Neural progenitor cell (in vitro differentiated cells): ENCODE results near the gene GLIPR1L1. TPM values are rescaled to one million over a fixed set of nuclear protein-coding genes. Genes with fewer than 3 reads are reported as not detected.

Source experiments
- DNase-seq: peaks from one replicate; pipeline ENCODE4 v3.0.0-alpha.2; 2016; ENCODE audit warnings: low spot score
- H2AFZ ChIP-seq: fragments of 200-600 bp; sonication (generic); replicated peaks from 2 replicates; pipeline ENCODE4 v1.6.1; 2016; ENCODE audit warnings: antibody characterized with exemption
- H3F3A ChIP-seq: fragments of 200-600 bp; sonication (generic); 2 replicates; pipeline ENCODE4 v1.6.1; 2016; ENCODE audit warnings: antibody characterized with exemption, low read depth
- H3K27ac ChIP-seq: fragments of 200-600 bp; sonication (generic); 2 replicates; pipeline ENCODE4 v1.5.1; 2016; ENCODE audit warnings: mild to moderate bottlenecking
- H3K27me3 ChIP-seq: fragments of 200-600 bp; sonication (generic); 2 replicates; pipeline ENCODE4 v1.6.1; 2016; ENCODE audit warnings: mild to moderate bottlenecking, moderate library complexity
- H3K36me3 ChIP-seq: fragments of 200-600 bp; sonication (generic); 2 replicates; pipeline ENCODE4 v1.5.1; 2016
- H3K4me1 ChIP-seq: fragments of 200-600 bp; sonication (generic); 2 replicates; pipeline ENCODE4 v1.6.1; 2016; ENCODE audit warnings: mixed run types
- H3K4me2 ChIP-seq: fragments of 200-600 bp; sonication (generic); 2 replicates; pipeline ENCODE4 v1.6.1; 2016
- H3K4me3 ChIP-seq: fragments of 200-600 bp; sonication (generic); 2 replicates; pipeline ENCODE4 v1.5.1; 2016
- H3K79me2 ChIP-seq: fragments of 200-600 bp; sonication (generic); 2 replicates; pipeline ENCODE4 v1.6.1; 2016; ENCODE audit warnings: low read depth
- H3K9ac ChIP-seq: fragments of 200-600 bp; sonication (generic); 2 replicates; pipeline ENCODE4 v1.6.1; 2016
- H3K9me3 ChIP-seq: fragments of 200-600 bp; sonication (generic); 2 replicates; pipeline ENCODE4 v1.5.1; 2016; ENCODE audit warnings: low read depth
- H4K20me1 ChIP-seq: fragments of 200-600 bp; sonication (generic); 2 replicates; pipeline ENCODE4 v1.6.1; 2016; ENCODE audit warnings: low read depth
- H3K27ac Mint-ChIP-seq: 3 replicates; pipeline ENCODE4 v1.8.0; 2021; ENCODE audit warnings: mixed read lengths
- H3K27me3 Mint-ChIP-seq: 2 replicates; pipeline ENCODE4 v1.8.0; 2022; ENCODE audit warnings: low read depth, mild to moderate bottlenecking, inconsistent platforms, moderate library complexity, mixed read lengths; ENCODE audit not compliant: insufficient read depth
- H3K36me3 Mint-ChIP-seq: 3 replicates; pipeline ENCODE4 v1.8.0; 2021; ENCODE audit warnings: mixed read lengths
- H3K4me1 Mint-ChIP-seq: 3 replicates; pipeline ENCODE4 v1.8.0; 2021; ENCODE audit warnings: mixed read lengths
- H3K4me3 Mint-ChIP-seq: 3 replicates; pipeline ENCODE4 v1.8.0; 2021; ENCODE audit warnings: mild to moderate bottlenecking, moderate library complexity, mixed read lengths
- H3K9me3 Mint-ChIP-seq: 3 replicates; pipeline ENCODE4 v1.8.0; 2020; ENCODE audit warnings: mixed read lengths
- EZH2 ChIP-seq: fragments of 200-600 bp; sonication (generic); IDR thresholded peaks from 2 replicates; pipeline ENCODE4 v1.6.1; 2017; ENCODE audit warnings: antibody characterized with exemption, mild to moderate bottlenecking, moderate library complexity
- EZH2phosphoT487 ChIP-seq: fragments of 200-600 bp; sonication (generic); IDR thresholded peaks from 2 replicates; pipeline ENCODE4 v1.6.1; 2017; ENCODE audit warnings: antibody characterized with exemption
- total RNA-seq: library from RNA; depleted of rRNA; stranded (reverse); fragments of >200 nt; gene quantifications from 2 replicates; pipeline ENCODE4 v1.2.3, GENCODE V29; 2015; ENCODE audit warnings: low replicate concordance
- TF ChIP-seq, protein P1 (sequence below): fragments of 200-600 bp; sonication (generic); IDR thresholded peaks from 2 replicates; pipeline ENCODE4 v1.5.1; 2017; ENCODE audit warnings: antibody characterized with exemption, mild to moderate bottlenecking

The GLIPR1L1 gene
- total RNA-seq, 1 donor from 2014 or later = not detected

- no peak overlapping the region for H3K27ac ChIP-seq
- Mint-ChIP-seq H3K36me3 (no peaks in the 10 kb centered on the region), H3K9me3 (peaks cover 11% of the 10 kb centered on the region), H3K4me3 (no peak overlapping the region), H3K27me3 (no peaks in the 10 kb centered on the region), H3K4me1 (no peaks in the 10 kb centered on the region), H3K27ac (no peak overlapping the region)
- no peaks in the 10 kb centered on the region for H3K9me3 ChIP-seq
- no peak overlapping the region for H3K4me3 ChIP-seq
- no peak overlapping the region for H3K9ac ChIP-seq
- H2AFZ ChIP-seq = no peak overlapping the region
- no peaks in the 10 kb centered on the region for H4K20me1 ChIP-seq
- no peak for DNase-seq
- H3K4me2 ChIP-seq = no peak overlapping the region
- H3K36me3 ChIP-seq = no peaks in the 10 kb centered on the region
- TF ChIP-seq, protein P1, sequence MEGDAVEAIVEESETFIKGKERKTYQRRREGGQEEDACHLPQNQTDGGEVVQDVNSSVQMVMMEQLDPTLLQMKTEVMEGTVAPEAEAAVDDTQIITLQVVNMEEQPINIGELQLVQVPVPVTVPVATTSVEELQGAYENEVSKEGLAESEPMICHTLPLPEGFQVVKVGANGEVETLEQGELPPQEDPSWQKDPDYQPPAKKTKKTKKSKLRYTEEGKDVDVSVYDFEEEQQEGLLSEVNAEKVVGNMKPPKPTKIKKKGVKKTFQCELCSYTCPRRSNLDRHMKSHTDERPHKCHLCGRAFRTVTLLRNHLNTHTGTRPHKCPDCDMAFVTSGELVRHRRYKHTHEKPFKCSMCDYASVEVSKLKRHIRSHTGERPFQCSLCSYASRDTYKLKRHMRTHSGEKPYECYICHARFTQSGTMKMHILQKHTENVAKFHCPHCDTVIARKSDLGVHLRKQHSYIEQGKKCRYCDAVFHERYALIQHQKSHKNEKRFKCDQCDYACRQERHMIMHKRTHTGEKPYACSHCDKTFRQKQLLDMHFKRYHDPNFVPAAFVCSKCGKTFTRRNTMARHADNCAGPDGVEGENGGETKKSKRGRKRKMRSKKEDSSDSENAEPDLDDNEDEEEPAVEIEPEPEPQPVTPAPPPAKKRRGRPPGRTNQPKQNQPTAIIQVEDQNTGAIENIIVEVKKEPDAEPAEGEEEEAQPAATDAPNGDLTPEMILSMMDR = no peak
- TF ChIP-seq EZH2 (no peak), EZH2phosphoT487 (no peak)
- H3K27me3 ChIP-seq = no peaks in the 10 kb centered on the region
- no peaks in the 10 kb centered on the region for H3F3A ChIP-seq
- no peaks in the 10 kb centered on the region for H3K4me1 ChIP-seq
- no peaks in the 10 kb centered on the region for H3K79me2 ChIP-seq
Measured at GRCh38 chr12:75349946-75350345, 15.5 kb downstream of the GLIPR1L1 start.

DNA sequence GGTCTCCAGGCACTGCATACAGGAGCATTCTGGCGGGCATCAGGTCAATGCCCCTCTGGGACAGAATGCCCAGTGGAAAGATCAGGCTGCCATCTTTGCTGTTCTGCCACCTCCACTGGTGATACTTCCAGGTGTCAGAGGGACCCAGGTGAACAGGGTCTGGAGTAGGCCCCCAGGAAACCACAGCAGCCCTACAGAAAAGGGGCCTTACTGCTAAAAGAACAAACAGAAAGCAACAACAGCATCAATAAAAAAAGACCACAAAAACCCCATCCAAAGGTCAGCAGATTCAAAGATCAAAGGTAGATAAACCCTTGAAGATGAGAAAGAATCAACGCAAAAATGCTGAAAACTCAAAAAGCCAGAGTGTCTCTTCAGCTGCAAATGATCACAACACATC lies 15.9 kb downstream of the GLIPR1L1 start:
- H3K4me2 ChIP-seq = no peak overlapping the region
- Mint-ChIP-seq H3K4me1 (no peaks in the 10 kb centered on the region), H3K36me3 (no peaks in the 10 kb centered on the region), H3K9me3 (peaks cover 14% of the 10 kb centered on the region), H3K27me3 (no peaks in the 10 kb centered on the region), H3K27ac (no peak overlapping the region), H3K4me3 (no peak overlapping the region)
- H3K4me1 ChIP-seq = no peaks in the 10 kb centered on the region
- TF ChIP-seq EZH2 = no peak
- TF ChIP-seq EZH2phosphoT487 = no peak
- no peaks in the 10 kb centered on the region for H4K20me1 ChIP-seq
- no peak for DNase-seq
- no peaks in the 10 kb centered on the region for H3F3A ChIP-seq
- no peak overlapping the region for H3K27ac ChIP-seq
- no peaks in the 10 kb centered on the region for H3K79me2 ChIP-seq
- H3K27me3 ChIP-seq = no peaks in the 10 kb centered on the region
- H3K9ac ChIP-seq = no peak overlapping the region
- H3K9me3 ChIP-seq = peaks cover 3% of the 10 kb centered on the region
- H2AFZ ChIP-seq = no peak overlapping the region
- no peak overlapping the region for H3K4me3 ChIP-seq
- H3K36me3 ChIP-seq = no peaks in the 10 kb centered on the region

DNA sequence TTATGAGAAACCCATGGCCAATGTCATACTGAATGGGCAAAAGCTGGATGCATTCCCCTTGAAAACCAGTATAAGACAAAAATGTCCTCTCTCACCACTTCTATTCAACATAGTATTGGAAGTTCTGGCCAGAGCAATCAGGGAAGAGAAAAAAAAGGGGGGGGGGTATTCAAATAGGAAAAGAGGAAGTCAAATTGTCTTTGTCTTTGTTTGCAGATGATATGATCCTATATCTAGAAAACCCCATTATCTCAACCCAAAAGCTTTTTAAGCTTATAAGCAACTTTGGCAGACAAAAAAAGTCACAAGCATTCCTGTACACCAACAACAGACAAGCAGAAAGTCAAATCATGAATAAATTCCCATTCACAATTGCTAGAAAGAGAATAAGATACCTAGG lies 19.5 kb downstream of the GLIPR1L1 start:
- Mint-ChIP-seq H3K4me3 (no peak overlapping the region), H3K36me3 (no peaks in the 10 kb centered on the region), H3K9me3 (peaks cover 14% of the 10 kb centered on the region), H3K27ac (no peak overlapping the region), H3K4me1 (no peaks in the 10 kb centered on the region), H3K27me3 (no peaks in the 10 kb centered on the region)
- peaks cover 5% of the 10 kb centered on the region for H3K9me3 ChIP-seq
- no peaks in the 10 kb centered on the region for H3F3A ChIP-seq
- H3K27me3 ChIP-seq = no peaks in the 10 kb centered on the region
- no peak overlapping the region for H3K27ac ChIP-seq
- H3K36me3 ChIP-seq = no peaks in the 10 kb centered on the region
- no peak overlapping the region for H3K9ac ChIP-seq
- no peaks in the 10 kb centered on the region for H3K79me2 ChIP-seq
- no peak overlapping the region for H3K4me3 ChIP-seq
- no peaks in the 10 kb centered on the region for H4K20me1 ChIP-seq
- DNase-seq = no peak
- H2AFZ ChIP-seq = no peak overlapping the region
- no peak for TF ChIP-seq EZH2
- no peak for TF ChIP-seq EZH2phosphoT487
- TF ChIP-seq, protein P1 = no peak
- H3K4me2 ChIP-seq = no peak overlapping the region
- H3K4me1 ChIP-seq = no peaks in the 10 kb centered on the region

- H3K4me2 ChIP-seq = no peak overlapping the region
Measured at GRCh38 chr12:75360920-75361319, 26.4 kb downstream of the GLIPR1L1 start.

More at GRCh38 chr12:75360920-75361319, 26.4 kb downstream of the GLIPR1L1 start:
- no peaks in the 10 kb centered on the region for H3K36me3 Mint-ChIP-seq
- Histone ChIP-seq H3K79me2 (no peaks in the 10 kb centered on the region), H3K36me3 (no peaks in the 10 kb centered on the region), H3K4me3 (no peak overlapping the region), H2AFZ (no peak overlapping the region), H3K9me3 (no peaks in the 10 kb centered on the region), H3K27me3 (no peaks in the 10 kb centered on the region), H3K4me1 (peaks cover 9% of the 10 kb centered on the region), H3K9ac (no peak overlapping the region), H4K20me1 (no peaks in the 10 kb centered on the region), H3F3A (no peaks in the 10 kb centered on the region), H3K27ac (no peak overlapping the region)
- H3K27ac Mint-ChIP-seq = no peak overlapping the region
- TF ChIP-seq EZH2phosphoT487 = no peak
- TF ChIP-seq EZH2 = no peak
- TF ChIP-seq, protein P1 = no peak
- no peak overlapping the region for H3K4me3 Mint-ChIP-seq
- peaks cover 2% of the 10 kb centered on the region for H3K27me3 Mint-ChIP-seq
- no peak for DNase-seq
- H3K9me3 Mint-ChIP-seq = no peaks in the 10 kb centered on the region
- no peaks in the 10 kb centered on the region for H3K4me1 Mint-ChIP-seq
